LNCaP clone FGC (cell line): Measurements from ENCODE around the gene MGST3.

Experiments used
- DNase-seq: peaks from one replicate; pipeline ENCODE4 v3.0.0-alpha.2; 2011; ENCODE audit warnings: low read depth
- H3K4me3 ChIP-seq: 2 replicates; pipeline ENCODE4 v1.5.1; 2011; ENCODE audit warnings: mild to moderate bottlenecking, low read depth, low read length, control low read depth
- CTCF ChIP-seq: IDR thresholded peaks from 2 replicates; pipeline ENCODE4 v1.5.1; 2012; ENCODE audit warnings: mild to moderate bottlenecking; ENCODE audit not compliant: control insufficient read depth, insufficient read depth; ENCODE audit errors: extremely low read depth

MGST3 gene

GRCh38 chr1:165612062-165612461, 19.0 kb upstream of the MGST3 start:
- no peak for DNase-seq
- TF ChIP-seq CTCF: no peak
- H3K4me3 ChIP-seq: no peak overlapping the region

GRCh38 chr1:165616054-165616612, 14.9 kb upstream of the MGST3 start:
- H3K4me3 ChIP-seq: no peak overlapping the region
- peak; percentile 97 for DNase-seq
- no peak for TF ChIP-seq CTCF

GRCh38 chr1:165616987-165617546, 14.0 kb upstream of the MGST3 start:
- TF ChIP-seq CTCF: no peak

GRCh38 chr1:165619647-165620151, 11.3 kb upstream of the MGST3 start:
- no peak for TF ChIP-seq CTCF
- H3K4me3 ChIP-seq: no peak overlapping the region
- no peak for DNase-seq

More at GRCh38 chr1:165616987-165617546, 14.0 kb upstream of the MGST3 start:
- no peak overlapping the region for H3K4me3 ChIP-seq
- DNase-seq: no peak

- TF ChIP-seq CTCF: no peak
- DNase-seq: no peak
- H3K4me3 ChIP-seq: no peak overlapping the region
These were observed 7.4 kb upstream of the MGST3 start for GRCh38 chr1:165623624-165624023.

- no peak for DNase-seq
- TF ChIP-seq CTCF: no peak
- H3K4me3 ChIP-seq: no peak overlapping the region
These were observed 6.6 kb upstream of the MGST3 start for GRCh38 chr1:165624441-165624840.
